ENCODE results near the gene LRRC1.
"Not testable (repeated sequence)": the region's sequence is repeated elsewhere in the genome, so short reads cannot be mapped to it uniquely, and the experiment has no call there.

The LRRC1 gene

DNA sequence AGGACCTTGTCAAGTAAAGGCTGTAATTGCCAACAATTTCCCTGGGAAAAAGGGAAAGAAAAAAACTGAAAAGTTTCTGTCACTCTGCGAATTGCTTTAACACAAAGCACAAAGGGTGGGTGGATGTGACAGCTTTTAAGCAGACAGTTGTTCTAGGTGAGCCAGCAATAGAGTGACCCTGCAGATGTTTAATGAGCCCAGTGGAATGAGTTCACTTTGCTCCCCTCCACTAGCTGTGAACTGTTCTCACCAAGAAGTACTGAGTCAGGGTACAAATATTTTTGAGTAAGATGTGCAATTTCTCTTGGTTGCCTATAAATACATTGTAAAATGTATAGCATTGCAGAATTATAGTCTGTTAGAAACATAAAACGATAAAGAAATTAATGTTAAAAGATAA lies 26.2 kb upstream of the LRRC1 start:
- in situ Hi-C loops (cut with HindIII; ENCODE audit: low sequenced_read_pairs) = no loop called here
- TF ChIP-seq, protein P1, sequence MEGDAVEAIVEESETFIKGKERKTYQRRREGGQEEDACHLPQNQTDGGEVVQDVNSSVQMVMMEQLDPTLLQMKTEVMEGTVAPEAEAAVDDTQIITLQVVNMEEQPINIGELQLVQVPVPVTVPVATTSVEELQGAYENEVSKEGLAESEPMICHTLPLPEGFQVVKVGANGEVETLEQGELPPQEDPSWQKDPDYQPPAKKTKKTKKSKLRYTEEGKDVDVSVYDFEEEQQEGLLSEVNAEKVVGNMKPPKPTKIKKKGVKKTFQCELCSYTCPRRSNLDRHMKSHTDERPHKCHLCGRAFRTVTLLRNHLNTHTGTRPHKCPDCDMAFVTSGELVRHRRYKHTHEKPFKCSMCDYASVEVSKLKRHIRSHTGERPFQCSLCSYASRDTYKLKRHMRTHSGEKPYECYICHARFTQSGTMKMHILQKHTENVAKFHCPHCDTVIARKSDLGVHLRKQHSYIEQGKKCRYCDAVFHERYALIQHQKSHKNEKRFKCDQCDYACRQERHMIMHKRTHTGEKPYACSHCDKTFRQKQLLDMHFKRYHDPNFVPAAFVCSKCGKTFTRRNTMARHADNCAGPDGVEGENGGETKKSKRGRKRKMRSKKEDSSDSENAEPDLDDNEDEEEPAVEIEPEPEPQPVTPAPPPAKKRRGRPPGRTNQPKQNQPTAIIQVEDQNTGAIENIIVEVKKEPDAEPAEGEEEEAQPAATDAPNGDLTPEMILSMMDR (IDR thresholded peaks at IDR 0.05; ENCODE audit: low read depth, low read length) = no peak
- no peak overlapping the region for H3K4me3 ChIP-seq (ENCODE audit: low read depth, low read length)
- no peak for DNase-seq (ENCODE audit: low read depth, low spot score)

DNA sequence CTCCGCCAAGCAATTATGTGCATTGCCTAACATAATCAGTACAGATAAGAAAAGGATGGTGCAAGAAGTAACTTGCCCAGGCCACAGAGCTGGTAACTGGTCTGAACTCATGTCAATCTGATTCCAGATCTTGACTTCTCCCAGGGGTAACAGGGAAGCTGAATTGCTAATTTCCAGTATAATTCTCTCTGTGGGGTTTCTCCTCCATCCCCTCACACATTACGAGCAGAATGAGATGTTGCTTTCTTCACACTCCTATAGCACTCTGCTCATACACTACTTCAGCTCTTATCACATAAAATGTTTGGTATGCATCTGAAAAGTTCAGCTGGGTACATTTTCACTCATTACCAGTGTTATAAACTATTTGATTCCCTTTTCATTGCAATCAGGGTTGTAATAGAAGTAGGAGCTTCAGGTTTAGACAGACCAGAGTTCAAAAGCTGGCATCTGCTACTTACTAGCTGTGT lies 24.0 kb upstream of the LRRC1 start:
- H3K4me3 ChIP-seq (ENCODE audit: low read depth, low read length) = no peak overlapping the region
- TF ChIP-seq, protein P1 (IDR thresholded peaks at IDR 0.05; ENCODE audit: low read depth, low read length) = no peak
- in situ Hi-C loops (cut with HindIII; ENCODE audit: low sequenced_read_pairs) = no loop called here
- no peak for DNase-seq (ENCODE audit: low read depth, low spot score)

DNA sequence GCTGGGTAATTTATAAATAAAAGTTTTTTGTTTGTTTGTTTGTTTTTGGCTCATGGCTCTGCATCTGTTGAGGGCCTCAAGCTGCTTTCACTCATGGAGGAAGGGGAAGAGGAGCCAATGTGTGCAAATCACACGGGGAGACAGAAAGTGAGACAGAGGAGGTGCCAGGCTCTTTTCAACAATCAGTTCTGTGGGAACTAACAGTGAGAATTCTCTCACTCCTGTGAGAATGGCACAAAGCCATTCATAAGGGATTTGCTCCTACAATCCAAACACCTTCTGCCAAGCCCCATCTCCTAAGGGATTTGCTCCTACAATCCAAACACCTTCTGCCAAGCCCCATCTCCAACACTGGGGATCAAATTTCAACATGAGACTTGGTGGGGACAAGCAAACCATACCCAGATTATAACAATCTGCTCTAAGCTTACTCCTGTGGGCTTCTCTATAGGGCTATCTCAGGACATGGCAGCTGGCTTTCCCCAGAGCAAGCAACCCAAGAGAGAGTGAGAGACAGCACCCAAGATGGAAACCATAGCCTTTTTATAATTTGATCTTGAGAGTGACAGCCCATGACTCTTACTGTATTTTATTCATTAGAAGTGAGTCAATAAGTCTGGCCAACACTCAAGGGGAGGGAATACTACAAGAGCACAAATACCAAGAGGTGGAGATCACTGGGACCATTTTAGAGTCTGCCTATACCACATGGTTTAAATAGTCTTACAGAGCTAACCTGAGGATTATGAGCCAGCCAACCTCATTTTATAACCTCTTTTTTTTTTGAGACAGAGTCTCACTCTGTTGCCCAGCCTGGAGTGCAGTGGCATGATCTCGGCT lies 22.8 kb upstream of the LRRC1 start:
- H3K4me3 ChIP-seq (ENCODE audit: low read depth, low read length) = no peak overlapping the region
- in situ Hi-C loops (cut with HindIII; ENCODE audit: low sequenced_read_pairs) = no loop called here
- DNase-seq (ENCODE audit: low read depth, low spot score) = no peak
- TF ChIP-seq, protein P1 (IDR thresholded peaks at IDR 0.05; ENCODE audit: low read depth, low read length) = no peak

DNA sequence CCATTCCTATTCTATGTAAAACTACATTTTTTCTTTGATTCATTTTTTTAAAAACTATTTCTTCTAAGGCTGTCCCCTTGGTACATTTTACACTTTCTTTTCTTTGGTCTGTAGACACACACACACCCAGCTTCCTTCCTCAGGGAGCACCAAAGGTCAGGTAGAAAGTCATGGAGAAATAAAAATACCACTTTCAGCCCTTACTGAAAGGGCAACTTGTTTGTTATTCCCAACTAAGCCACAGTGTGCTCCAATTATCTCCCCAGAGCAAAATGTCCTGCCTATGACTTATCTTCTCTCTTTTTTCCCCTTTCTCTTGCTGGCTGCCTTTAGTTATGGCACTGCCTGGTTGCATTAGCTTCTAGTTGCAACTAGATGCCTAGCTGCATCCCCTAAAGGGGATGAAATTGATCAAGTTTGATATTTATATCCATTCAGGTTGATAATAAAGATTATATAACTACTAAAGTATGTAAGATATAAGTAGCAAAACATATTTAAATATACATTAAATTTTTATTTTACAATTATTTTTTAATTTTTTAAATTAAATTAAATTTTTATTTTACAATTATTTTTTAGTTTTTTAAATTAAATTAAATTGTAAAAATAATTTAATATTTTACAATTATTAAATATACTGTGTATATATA lies 21.6 kb upstream of the LRRC1 start:
- no peak overlapping the region for H3K4me3 ChIP-seq (ENCODE audit: low read depth, low read length)
- DNase-seq (ENCODE audit: low read depth, low spot score) = no peak
- in situ Hi-C loops (cut with HindIII; ENCODE audit: low sequenced_read_pairs) = no loop called here
- TF ChIP-seq, protein P1 (IDR thresholded peaks at IDR 0.05; ENCODE audit: low read depth, low read length) = no peak

DNA sequence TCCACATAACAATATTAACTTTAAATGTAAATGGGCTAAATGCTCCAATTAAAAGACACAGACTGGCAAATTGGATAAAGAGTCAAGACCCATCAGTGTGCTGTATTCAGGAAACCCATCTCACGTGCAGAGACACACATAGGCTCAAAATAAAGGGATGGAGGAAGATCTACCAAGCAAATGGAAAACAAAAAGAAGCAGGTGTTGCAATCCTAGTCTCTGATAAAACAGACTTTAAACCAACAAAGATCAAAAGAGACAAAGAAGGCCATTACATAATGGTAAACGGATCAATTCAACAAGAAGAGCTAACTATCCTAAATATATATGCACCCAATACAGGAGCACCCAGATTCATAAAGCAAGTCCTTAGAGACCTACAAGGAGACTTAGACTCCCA lies 18.7 kb upstream of the LRRC1 start:
- DNase-seq (ENCODE audit: low read depth, low spot score); H3K4me3 ChIP-seq (ENCODE audit: low read depth, low read length); in situ Hi-C loops (cut with HindIII; ENCODE audit: low sequenced_read_pairs): not testable (repeated sequence)

DNA sequence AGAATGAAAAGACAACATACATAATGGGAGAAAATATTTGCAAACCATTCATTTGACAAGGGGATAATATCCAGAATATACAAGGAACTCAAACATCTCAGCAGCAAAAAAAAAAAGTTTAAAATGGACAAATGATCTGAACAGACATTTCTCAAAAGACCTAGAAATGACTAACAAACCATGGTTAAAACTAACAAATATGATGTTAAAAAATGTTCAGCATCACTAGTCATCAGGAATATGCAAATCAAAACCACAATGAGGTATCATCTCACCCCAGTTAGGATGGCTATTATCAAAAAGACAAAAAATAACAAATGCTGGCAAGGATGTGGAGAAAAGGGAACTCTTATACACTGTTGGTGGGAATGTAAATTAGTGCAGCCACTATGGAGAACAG lies 9.8 kb upstream of the LRRC1 start:
- DNase-seq (ENCODE audit: low read depth, low spot score); in situ Hi-C loops (cut with HindIII; ENCODE audit: low sequenced_read_pairs); H3K4me3 ChIP-seq (ENCODE audit: low read depth, low read length): not testable (repeated sequence)

DNA sequence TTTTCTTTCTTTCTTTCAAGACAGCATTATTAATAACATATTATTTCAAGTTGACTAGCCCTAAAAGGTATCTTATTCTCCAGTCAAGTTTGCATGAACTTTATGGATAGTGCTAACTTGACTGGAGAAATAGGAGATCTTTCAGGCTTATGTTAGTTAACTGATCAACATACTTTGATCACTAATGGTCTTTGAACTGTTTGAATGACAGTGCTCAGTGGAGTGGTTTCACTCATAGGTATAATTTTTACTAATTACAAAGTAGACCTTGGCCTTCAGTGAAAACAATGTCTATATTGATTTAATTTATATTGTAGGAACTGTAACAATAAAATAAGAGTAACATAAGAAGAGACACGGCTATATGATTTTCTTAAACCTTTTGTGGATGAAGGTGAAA lies 8.0 kb upstream of the LRRC1 start:
- TF ChIP-seq, protein P1 (IDR thresholded peaks at IDR 0.05; ENCODE audit: low read depth, low read length) = no peak
- no peak for DNase-seq (ENCODE audit: low read depth, low spot score)
- in situ Hi-C loops (cut with HindIII; ENCODE audit: low sequenced_read_pairs) = no loop called here
- H3K4me3 ChIP-seq (ENCODE audit: low read depth, low read length) = no peak overlapping the region

Measured in astrocyte of the spinal cord (primary cell).